ENCODE measurements around the gene PLSCR4.

GRCh38 chr3:146152834-146153233 is 98.1 kb downstream of the PLSCR4 start:
- no peak for TF ChIP-seq POLR2AphosphoS5 (IDR thresholded peaks at IDR 0.05; ENCODE audit: low read depth, low read length)
- TF ChIP-seq REST (IDR thresholded peaks at IDR 0.05; ENCODE audit: insufficient read depth in 1 of 2, low read depth in 2 of 2, low read length in 2 of 2): no peak
- no peak for TF ChIP-seq TAF1 (IDR thresholded peaks at IDR 0.05; ENCODE audit: borderline replicate concordance, insufficient read depth, low read length)
- TF ChIP-seq SIN3A (IDR thresholded peaks at IDR 0.05; ENCODE audit: borderline replicate concordance, insufficient read depth, low read length): no peak
